ENCODE data around the gene ADRA1B.

ADRA1B gene

DNA sequence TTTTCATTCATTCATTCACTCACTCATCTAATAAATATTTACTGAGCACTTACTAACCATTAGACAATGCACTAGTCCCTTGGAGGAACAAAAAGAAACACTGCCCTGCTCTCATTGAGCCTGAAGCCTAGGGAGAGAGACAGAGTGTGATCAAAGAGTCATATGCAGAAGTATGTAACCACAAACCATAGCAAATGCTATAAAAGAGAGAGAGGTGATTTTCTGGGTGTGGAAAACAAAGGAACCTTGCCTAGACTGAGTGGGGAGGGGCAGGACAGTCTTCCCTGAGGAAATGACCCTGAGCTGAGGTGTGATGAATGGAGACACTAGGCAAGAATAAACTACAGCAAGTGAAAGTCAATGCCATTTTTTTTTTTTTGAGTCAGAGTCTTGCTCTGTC is 10.8 kb upstream of the ADRA1B start:
- DNase-seq: peak; percentile 73
- no peak overlapping the region for H2AK5ac ChIP-seq (ENCODE audit: low read length, severe bottlenecking)
- H3K4me1 ChIP-seq (ENCODE audit: control insufficient read depth, insufficient read depth, low read depth, low read length): peaks cover 17% of the 10 kb centered on the region
- no peaks in the 10 kb centered on the region for H3K36me3 ChIP-seq (ENCODE audit: control insufficient read depth in 1 of 2, insufficient read depth in 2 of 2, low read depth in 1 of 2, low read length in 2 of 2)
- H2BK120ac ChIP-seq (ENCODE audit: low read depth, low read length): no peak overlapping the region
- no peak overlapping the region for H3K9ac ChIP-seq (ENCODE audit: low read length)
- H3K18ac ChIP-seq (ENCODE audit: low read depth in 1 of 2, low read length in 2 of 2): no peak overlapping the region
- no peak overlapping the region for H4K8ac ChIP-seq (ENCODE audit: low read length)
- no peak overlapping the region for H2AFZ ChIP-seq (ENCODE audit: low read depth, low read length)
- H2BK15ac ChIP-seq (ENCODE audit: low read depth, poor library complexity, severe bottlenecking): no peak overlapping the region
- H3K4me3 ChIP-seq (ENCODE audit: insufficient read depth in 1 of 2, low read depth in 1 of 2, low read length in 2 of 2): no peak overlapping the region
- no peak overlapping the region for H3K4ac ChIP-seq (ENCODE audit: low read depth in 1 of 2, low read length in 2 of 2)
- no peaks in the 10 kb centered on the region for H3K79me1 ChIP-seq (replicated peaks; ENCODE audit: low read length, poor library complexity, severe bottlenecking)
- H3K27ac ChIP-seq (ENCODE audit: low read length, poor library complexity, severe bottlenecking): peak overlapping the region; percentile 38
- no peak overlapping the region for H3K4me2 ChIP-seq (ENCODE audit: low read length, poor library complexity, severe bottlenecking)
- H2BK12ac ChIP-seq (ENCODE audit: low read length in 2 of 2): no peak overlapping the region
- no peak overlapping the region for H3K14ac ChIP-seq (ENCODE audit: low read length in 2 of 2)
- no peak overlapping the region for H3K23ac ChIP-seq (ENCODE audit: low read length in 2 of 2)
- peaks cover 0 to 50% of the 10 kb centered on the region in 2 experiments for H3K27me3 ChIP-seq (ENCODE audit: control insufficient read depth in 1 of 2, insufficient read depth in 1 of 2, low read length in 2 of 2)
- no peaks in the 10 kb centered on the region for H3K9me3 ChIP-seq (ENCODE audit: control insufficient read depth, low read length)
- no peak overlapping the region for H2BK5ac ChIP-seq (ENCODE audit: low read depth, low read length, poor library complexity, severe bottlenecking)
- no peak overlapping the region for H4K91ac ChIP-seq (ENCODE audit: low read length)

GRCh38 chr5:159906463-159906862 is 9.8 kb upstream of the ADRA1B start:
- no peak overlapping the region for H3K9ac ChIP-seq (ENCODE audit: low read length)
- H3K4me1 ChIP-seq (ENCODE audit: control insufficient read depth, insufficient read depth, low read depth, low read length): peaks cover 23% of the 10 kb centered on the region
- no peak for DNase-seq
- H2AFZ ChIP-seq (ENCODE audit: low read depth, low read length): no peak overlapping the region
- H2BK120ac ChIP-seq (ENCODE audit: low read depth, low read length): no peak overlapping the region
- H4K8ac ChIP-seq (ENCODE audit: low read length): no peak overlapping the region
- no peak overlapping the region for H2BK5ac ChIP-seq (ENCODE audit: low read depth, low read length, poor library complexity, severe bottlenecking)
- H2AK5ac ChIP-seq (ENCODE audit: low read length, severe bottlenecking): no peak overlapping the region
- H3K27ac ChIP-seq (ENCODE audit: low read length, poor library complexity, severe bottlenecking): no peak overlapping the region
- H4K91ac ChIP-seq (ENCODE audit: low read length): no peak overlapping the region
- no peaks in the 10 kb centered on the region for H3K36me3 ChIP-seq (ENCODE audit: control insufficient read depth in 1 of 2, insufficient read depth in 2 of 2, low read depth in 1 of 2, low read length in 2 of 2)
- H3K14ac ChIP-seq (ENCODE audit: low read length in 2 of 2): no peak overlapping the region
- no peaks in the 10 kb centered on the region for H3K79me1 ChIP-seq (replicated peaks; ENCODE audit: low read length, poor library complexity, severe bottlenecking)
- H2BK15ac ChIP-seq (ENCODE audit: low read depth, poor library complexity, severe bottlenecking): no peak overlapping the region
- 84% methylated on average over 2 of the region's 2 CpGs for WGBS
- no peak overlapping the region for H3K18ac ChIP-seq (ENCODE audit: low read depth in 1 of 2, low read length in 2 of 2)
- no peak overlapping the region for H3K23ac ChIP-seq (ENCODE audit: low read length in 2 of 2)
- peaks cover 0 to 57% of the 10 kb centered on the region in 2 experiments for H3K27me3 ChIP-seq (ENCODE audit: control insufficient read depth in 1 of 2, insufficient read depth in 1 of 2, low read length in 2 of 2)
- H2BK12ac ChIP-seq (ENCODE audit: low read length in 2 of 2): no peak overlapping the region
- no peak overlapping the region for H3K4ac ChIP-seq (ENCODE audit: low read depth in 1 of 2, low read length in 2 of 2)
- H3K4me2 ChIP-seq (ENCODE audit: low read length, poor library complexity, severe bottlenecking): no peak overlapping the region
- no peak overlapping the region for H3K4me3 ChIP-seq (ENCODE audit: insufficient read depth in 1 of 2, low read depth in 1 of 2, low read length in 2 of 2)
- no peaks in the 10 kb centered on the region for H3K9me3 ChIP-seq (ENCODE audit: control insufficient read depth, low read length)

GRCh38 chr5:159906943-159907342 is 9.3 kb upstream of the ADRA1B start:
- Histone ChIP-seq H2AK5ac (ENCODE audit: low read length, severe bottlenecking) (peak overlapping the region; percentile 63), H3K36me3 (ENCODE audit: control insufficient read depth in 1 of 2, insufficient read depth in 2 of 2, low read depth in 1 of 2, low read length in 2 of 2) (no peaks in the 10 kb centered on the region), H2AFZ (ENCODE audit: low read depth, low read length) (no peak overlapping the region), H3K27me3 (ENCODE audit: control insufficient read depth in 1 of 2, insufficient read depth in 1 of 2, low read length in 2 of 2) (peaks cover 0 to 62% of the 10 kb centered on the region in 2 experiments), H3K14ac (ENCODE audit: low read length in 2 of 2) (no peak overlapping the region), H4K91ac (ENCODE audit: low read length) (no peak overlapping the region), H3K4me2 (ENCODE audit: low read length, poor library complexity, severe bottlenecking) (no peak overlapping the region), H3K9ac (ENCODE audit: low read length) (no peak overlapping the region), H2BK12ac (ENCODE audit: low read length in 2 of 2) (peak overlapping the region; percentile 51 to 58), H3K9me3 (ENCODE audit: control insufficient read depth, low read length) (no peaks in the 10 kb centered on the region), H2BK15ac (ENCODE audit: low read depth, poor library complexity, severe bottlenecking) (no peak overlapping the region), H2BK120ac (ENCODE audit: low read depth, low read length) (no peak overlapping the region), H4K8ac (ENCODE audit: low read length) (no peak overlapping the region), H3K4me1 (ENCODE audit: control insufficient read depth, insufficient read depth, low read depth, low read length) (peaks cover 26% of the 10 kb centered on the region), H3K18ac (ENCODE audit: low read depth in 1 of 2, low read length in 2 of 2) (no peak overlapping the region), H3K4me3 (ENCODE audit: insufficient read depth in 1 of 2, low read depth in 1 of 2, low read length in 2 of 2) (no peak overlapping the region), H3K79me1 (replicated peaks; ENCODE audit: low read length, poor library complexity, severe bottlenecking) (no peaks in the 10 kb centered on the region), H2BK5ac (ENCODE audit: low read depth, low read length, poor library complexity, severe bottlenecking) (no peak overlapping the region), H3K27ac (ENCODE audit: low read length, poor library complexity, severe bottlenecking) (no peak overlapping the region), H3K23ac (ENCODE audit: low read length in 2 of 2) (no peak overlapping the region), H3K4ac (ENCODE audit: low read depth in 1 of 2, low read length in 2 of 2) (no peak overlapping the region)
- DNase-seq: no peak
- 81% methylated on average over 3 of the region's 3 CpGs for WGBS

DNA sequence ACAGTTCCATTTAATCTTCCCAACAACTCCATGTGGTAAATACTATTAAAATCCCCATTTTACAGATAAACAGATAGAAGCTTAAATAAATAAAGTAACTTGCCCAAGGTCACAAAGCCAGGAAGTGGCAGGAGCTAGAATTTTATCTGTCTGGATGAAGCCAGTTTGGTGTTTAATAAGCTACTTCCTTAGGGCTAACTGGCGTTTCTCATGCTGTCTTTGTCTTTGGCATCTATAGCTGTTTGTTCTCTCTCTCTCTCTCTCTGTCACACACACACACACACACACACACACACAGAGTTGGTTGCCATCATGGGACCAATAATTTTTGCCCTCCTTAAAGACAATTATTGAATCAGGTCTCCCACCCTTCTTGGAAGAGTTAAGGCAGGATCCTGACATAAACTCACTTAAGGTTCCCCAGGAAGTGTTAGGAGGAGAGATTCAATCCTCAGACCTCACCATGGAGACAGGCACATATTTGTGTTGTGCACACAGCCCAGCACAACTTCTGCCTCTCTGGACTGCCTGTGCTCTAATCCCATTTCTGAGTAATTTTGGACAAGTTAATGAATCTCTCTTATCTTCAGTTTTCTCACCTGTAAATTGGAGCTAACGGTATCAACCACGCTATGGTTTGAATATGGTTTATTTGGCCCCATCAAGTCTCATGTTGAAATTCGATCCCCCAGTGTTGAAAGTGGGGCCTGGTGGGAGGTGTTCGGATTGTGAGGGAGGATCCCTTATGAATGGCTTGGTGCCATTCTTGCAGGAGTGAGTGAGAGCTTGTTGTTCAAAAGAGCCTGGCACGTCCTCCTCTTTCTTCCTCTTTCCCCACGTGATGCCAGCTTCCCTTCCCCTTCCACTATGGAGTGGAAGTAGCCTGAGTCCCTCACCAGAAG is 8.3 kb upstream of the ADRA1B start:
- Histone ChIP-seq H3K36me3 (ENCODE audit: control insufficient read depth in 1 of 2, insufficient read depth in 2 of 2, low read depth in 1 of 2, low read length in 2 of 2) (no peaks in the 10 kb centered on the region), H3K79me1 (replicated peaks; ENCODE audit: low read length, poor library complexity, severe bottlenecking) (no peaks in the 10 kb centered on the region), H2BK5ac (ENCODE audit: low read depth, low read length, poor library complexity, severe bottlenecking) (no peak overlapping the region), H3K4me1 (ENCODE audit: control insufficient read depth, insufficient read depth, low read depth, low read length) (peaks cover 28% of the 10 kb centered on the region), H2BK120ac (ENCODE audit: low read depth, low read length) (no peak overlapping the region), H4K91ac (ENCODE audit: low read length) (no peak overlapping the region), H3K4me3 (ENCODE audit: insufficient read depth in 1 of 2, low read depth in 1 of 2, low read length in 2 of 2) (no peak overlapping the region), H3K9me3 (ENCODE audit: control insufficient read depth, low read length) (no peaks in the 10 kb centered on the region), H3K9ac (ENCODE audit: low read length) (no peak overlapping the region), H3K23ac (ENCODE audit: low read length in 2 of 2) (no peak overlapping the region), H3K18ac (ENCODE audit: low read depth in 1 of 2, low read length in 2 of 2) (no peak overlapping the region), H3K27ac (ENCODE audit: low read length, poor library complexity, severe bottlenecking) (no peak overlapping the region), H3K27me3 (ENCODE audit: control insufficient read depth in 1 of 2, insufficient read depth in 1 of 2, low read length in 2 of 2) (peaks cover 0 to 57% of the 10 kb centered on the region in 2 experiments), H2BK12ac (ENCODE audit: low read length in 2 of 2) (peak overlapping the region in 1 of 2 experiments; percentile 15), H2BK15ac (ENCODE audit: low read depth, poor library complexity, severe bottlenecking) (no peak overlapping the region), H2AFZ (ENCODE audit: low read depth, low read length) (no peak overlapping the region), H3K4ac (ENCODE audit: low read depth in 1 of 2, low read length in 2 of 2) (no peak overlapping the region), H4K8ac (ENCODE audit: low read length) (no peak overlapping the region), H3K4me2 (ENCODE audit: low read length, poor library complexity, severe bottlenecking) (no peak overlapping the region), H3K14ac (ENCODE audit: low read length in 2 of 2) (no peak overlapping the region), H2AK5ac (ENCODE audit: low read length, severe bottlenecking) (no peak overlapping the region)
- no peak for DNase-seq
- 73% methylated on average over 6 of the region's 7 CpGs for WGBS

Data from mesenchymal stem cell (in vitro differentiated cells and primary cell).